Inflammatory macrophage treated with lipopolysaccharide for 4 hours (primary cell): ENCODE data around the gene MANF.
A peak's percentile ranks its signal among the peaks of the same experiment; 100 is the strongest.

Source experiments
- DNase-seq: peaks from one replicate; pipeline ENCODE4 v3.0.0-alpha.2; 2020

The MANF gene

GRCh38 chr3:51390246-51391074 lies 5.4 kb downstream of the MANF start:
- DNase-seq = no peak

GRCh38 chr3:51391075-51391565 lies 6.0 kb downstream of the MANF start, which contains the start of gene RBM15B:
TSS of gene RBM15B (plus strand) at chr3:51391285. CDS start at chr3:51391400, 115 bp downstream.
- peak; percentile 97 for DNase-seq

- no peak for DNase-seq
Observed at GRCh38 chr3:51391566-51392354, 6.7 kb downstream of the MANF start.

GRCh38 chr3:51392355-51393133 lies 7.5 kb downstream of the MANF start:
- no peak for DNase-seq

- no peak for DNase-seq
Observed at GRCh38 chr3:51393134-51393495, 8.0 kb downstream of the MANF start.

- DNase-seq = no peak
Observed at GRCh38 chr3:51393564-51393963, 8.5 kb downstream of the MANF start.

- no peak for DNase-seq
Observed at GRCh38 chr3:51394541-51394940, 9.4 kb downstream of the MANF start.

- DNase-seq = no peak
Observed at GRCh38 chr3:51395493-51396213, 10.6 kb downstream of the MANF start.

- no peak for DNase-seq
Observed at GRCh38 chr3:51396401-51396800, 11.3 kb downstream of the MANF start.

GRCh38 chr3:51397392-51397791 lies 12.3 kb downstream of the MANF start:
- DNase-seq = no peak

GRCh38 chr3:51398595-51399310 lies 13.7 kb downstream of the MANF start:
- no peak for DNase-seq

GRCh38 chr3:51400166-51400565 lies 15.1 kb downstream of the MANF start:
- DNase-seq = no peak

GRCh38 chr3:51401735-51402134 lies 16.6 kb downstream of the MANF start:
- DNase-seq = peak; percentile 74

- DNase-seq = no peak
Observed at GRCh38 chr3:51403675-51404074, 18.6 kb downstream of the MANF start.

- DNase-seq = no peak
Observed at GRCh38 chr3:51408021-51408420, 22.9 kb downstream of the MANF start.

GRCh38 chr3:51408813-51409212 lies 23.7 kb downstream of the MANF start:
- DNase-seq = no peak

- no peak for DNase-seq
Observed at GRCh38 chr3:51422211-51422610, 37.1 kb downstream of the MANF start.

- no peak for DNase-seq
Observed at GRCh38 chr3:51426921-51427320, 41.8 kb downstream of the MANF start.

GRCh38 chr3:51429138-51429537 lies 44.0 kb downstream of the MANF start:
- no peak for DNase-seq

- DNase-seq = no peak
Observed at GRCh38 chr3:51434110-51434509, 49.0 kb downstream of the MANF start.

GRCh38 chr3:51434746-51435327 lies 49.7 kb downstream of the MANF start:
- DNase-seq = peak; percentile 52
